Common myeloid progenitor, CD34-positive (primary cell): ENCODE results near the gene TTC28.
A peak's percentile ranks its signal among the peaks of the same experiment; 100 is the strongest.

ENCODE experiments used
- CTCF ChIA-PET: fragments of 350-600 bp; sonication (Branson Sonifier 250); formaldehyde crosslinking; loops from one replicate; lab custom pipeline; 2021; ENCODE audit warnings: antibody characterized with exemption; lab: Charles Lee
- POLR2A ChIA-PET: fragments of 350-600 bp; sonication (Branson Sonifier 250); formaldehyde crosslinking; loops from one replicate; lab custom pipeline; 2021; ENCODE audit warnings: antibody characterized with exemption; lab: Charles Lee
- DNase-seq, 3 donors: peaks; one replicate each; pipeline versions ENCODE4 v3.0.0 to v3.0.0-alpha.2; 2013
- H3K27ac ChIP-seq, 2 experiments: 1 replicate in 1 of 2; 2 replicates in 1 of 2; pipeline ENCODE4 v1.7.0; 2013; ENCODE audit warnings: inconsistent platforms in 2 of 2, low read length in 2 of 2, mild to moderate bottlenecking in 2 of 2, low read depth in 1 of 2, moderate library complexity in 1 of 2; ENCODE audit not compliant: severe bottlenecking in 2 of 2, insufficient read depth in 1 of 2, poor library complexity in 1 of 2
- H3K27me3 ChIP-seq, 5 experiments: replicated peaks in 2 of 5; 1 replicate in 3 of 5; 2 replicates in 2 of 5; pipeline versions ENCODE4 v1.6.1 to v1.7.0; 2013; ENCODE audit warnings: low read length in 4 of 5, mild to moderate bottlenecking in 2 of 5, moderate library complexity in 2 of 5, inconsistent platforms in 1 of 5; ENCODE audit not compliant: insufficient read depth in 5 of 5, control insufficient read depth in 4 of 5
- H3K36me3 ChIP-seq, 4 experiments: 1 replicate in 2 of 4; 2 replicates in 2 of 4; pipeline versions ENCODE4 v1.6.1 to v1.7.0; 2013; ENCODE audit warnings: low read length in 3 of 4, control low read depth in 1 of 4, mild to moderate bottlenecking in 1 of 4; ENCODE audit not compliant: control insufficient read depth in 4 of 4, insufficient read depth in 4 of 4
- H3K4me1 ChIP-seq, 4 experiments: 1 replicate in 3 of 4; 2 replicates in 1 of 4; pipeline versions ENCODE4 v1.6.1 to v1.7.1; 2013; ENCODE audit warnings: low read length in 3 of 4, mild to moderate bottlenecking in 3 of 4, control low read depth in 1 of 4, inconsistent platforms in 1 of 4, moderate library complexity in 1 of 4; ENCODE audit not compliant: control insufficient read depth in 4 of 4, insufficient read depth in 4 of 4; ENCODE audit errors: control extremely low read depth in 1 of 4
- H3K4me3 ChIP-seq, 7 experiments: 1 replicate in 4 of 7; 2 replicates in 3 of 7; pipeline versions ENCODE4 v1.5.1 to v1.7.0; 2013; ENCODE audit warnings: mild to moderate bottlenecking in 7 of 7, low read length in 6 of 7, moderate library complexity in 6 of 7, inconsistent platforms in 2 of 7, low read depth in 2 of 7, control low read depth in 1 of 7; ENCODE audit not compliant: insufficient read depth in 4 of 7, control insufficient read depth in 1 of 7; ENCODE audit errors: extremely low read depth in 1 of 7
- H3K9me3 ChIP-seq, 5 experiments: 1 replicate in 4 of 5; 2 replicates in 1 of 5; pipeline versions ENCODE4 v1.6.1 to v1.7.1; 2013; ENCODE audit warnings: low read length in 4 of 5, mild to moderate bottlenecking in 2 of 5, inconsistent platforms in 1 of 5, low read depth in 1 of 5, moderate library complexity in 1 of 5; ENCODE audit not compliant: control insufficient read depth in 4 of 5, insufficient read depth in 2 of 5; ENCODE audit errors: control extremely low read depth in 1 of 5
- WGBS: methylation state at CpG from one replicate; pipeline ENCODE4 v1.1.5; 2013; ENCODE audit not compliant: insufficient coverage; 5-methylcytosine and 5-hydroxymethylcytosine counted together

The TTC28 gene

GRCh38 chr22:28116219-28116673, 563.4 kb downstream of the TTC28 start:
- DNase-seq: no peak
- H3K27me3 ChIP-seq: no peaks in the 10 kb centered on the region
- ChIA-PET CTCF (interaction anchor here (1.6 kb wide), 1 partner anchor 96 kb away, joined by 3 read pairs; no protein-coding TSS in a partner anchor), POLR2A (no interaction called here)
- no peaks in the 10 kb centered on the region for H3K9me3 ChIP-seq
- no peaks in the 10 kb centered on the region for H3K36me3 ChIP-seq
- H3K4me1 ChIP-seq: no peaks in the 10 kb centered on the region
- no peak overlapping the region for H3K27ac ChIP-seq
- WGBS: 100% methylated on average over 2 of the region's 2 CpGs
- no peak overlapping the region for H3K4me3 ChIP-seq

GRCh38 chr22:28115426-28115825, 564.2 kb downstream of the TTC28 start:
- no peaks in the 10 kb centered on the region for H3K9me3 ChIP-seq
- H3K4me3 ChIP-seq: no peak overlapping the region
- no peak overlapping the region for H3K27ac ChIP-seq
- H3K36me3 ChIP-seq: no peaks in the 10 kb centered on the region
- WGBS: no CpG with 5 or more reads among the region's 4 CpGs
- ChIA-PET POLR2A (no interaction called here), CTCF (no interaction called here)
- H3K27me3 ChIP-seq: no peaks in the 10 kb centered on the region
- no peak for DNase-seq
- H3K4me1 ChIP-seq: no peaks in the 10 kb centered on the region

- H3K36me3 ChIP-seq: no peaks in the 10 kb centered on the region
- H3K27ac ChIP-seq: no peak overlapping the region
- ChIA-PET POLR2A (no interaction called here), CTCF (interaction anchor here (1.2 to 1.4 kb wide), 4 partner anchors 12 to 480 kb away, joined by 3 to 6 read pairs (median 3); no protein-coding TSS in a partner anchor)
- H3K9me3 ChIP-seq: no peaks in the 10 kb centered on the region
- no peaks in the 10 kb centered on the region for H3K4me1 ChIP-seq
- peak; percentile 27 to 59 (median 54) for DNase-seq
- no peaks in the 10 kb centered on the region for H3K27me3 ChIP-seq
- 63% methylated on average over 9 of the region's 9 CpGs for WGBS
- no peak overlapping the region for H3K4me3 ChIP-seq
Measured at GRCh38 chr22:28112548-28113043, 567.0 kb downstream of the TTC28 start.

- Histone ChIP-seq H3K36me3 (no peaks in the 10 kb centered on the region), H3K4me3 (no peak overlapping the region), H3K9me3 (no peaks in the 10 kb centered on the region), H3K27me3 (no peaks in the 10 kb centered on the region), H3K27ac (no peak overlapping the region), H3K4me1 (no peaks in the 10 kb centered on the region)
- ChIA-PET POLR2A (no interaction called here), CTCF (interaction anchor here (0.9 to 1.4 kb wide), 6 partner anchors 9 to 480 kb away, joined by 3 to 6 read pairs (median 3); no protein-coding TSS in a partner anchor)
- no peak for DNase-seq
- WGBS: 94% methylated on average over 2 of the region's 2 CpGs
Measured at GRCh38 chr22:28112190-28112544, 567.5 kb downstream of the TTC28 start.

- H3K27me3 ChIP-seq: no peaks in the 10 kb centered on the region
- H3K4me1 ChIP-seq: no peaks in the 10 kb centered on the region
- CTCF ChIA-PET: interaction anchor here (0.9 to 1.3 kb wide), 6 partner anchors 9 to 481 kb away, joined by 3 to 6 read pairs (median 3); no protein-coding TSS in a partner anchor
- no peaks in the 10 kb centered on the region for H3K36me3 ChIP-seq
- 94% methylated on average over 3 of the region's 3 CpGs for WGBS
- DNase-seq: no peak
- no peak overlapping the region for H3K4me3 ChIP-seq
- POLR2A ChIA-PET: no interaction called here
- H3K9me3 ChIP-seq: no peaks in the 10 kb centered on the region
- no peak overlapping the region for H3K27ac ChIP-seq
Measured at GRCh38 chr22:28111501-28112189, 568.0 kb downstream of the TTC28 start.

- WGBS: no CpG with 5 or more reads among the region's 4 CpGs
- H3K4me3 ChIP-seq: no peak overlapping the region
- CTCF ChIA-PET: no interaction called here
- H3K4me1 ChIP-seq: peaks cover 0 to 4% (median 1%) of the 10 kb centered on the region in 4 experiments
- no peaks in the 10 kb centered on the region for H3K36me3 ChIP-seq
- POLR2A ChIA-PET: no interaction called here
- H3K27ac ChIP-seq: no peak overlapping the region
- H3K9me3 ChIP-seq: no peaks in the 10 kb centered on the region
- DNase-seq: no peak
- no peaks in the 10 kb centered on the region for H3K27me3 ChIP-seq
Measured at GRCh38 chr22:28108851-28109250, 570.8 kb downstream of the TTC28 start.

GRCh38 chr22:28106617-28107016, 573.0 kb downstream of the TTC28 start:
- CTCF ChIA-PET: no interaction called here
- Histone ChIP-seq H3K27me3 (no peaks in the 10 kb centered on the region), H3K9me3 (no peaks in the 10 kb centered on the region), H3K4me1 (peaks cover 0 to 8% (median 5%) of the 10 kb centered on the region in 4 experiments), H3K27ac (no peak overlapping the region), H3K4me3 (no peak overlapping the region), H3K36me3 (no peaks in the 10 kb centered on the region)
- POLR2A ChIA-PET: no interaction called here
- no peak for DNase-seq
- WGBS: 80% methylated on average over 3 of the region's 4 CpGs
